GM19099 (cell line): ENCODE measurements around the gene KRT82.

Experiments used
- POLR2A ChIP-seq: IDR thresholded peaks from 3 replicates; pipeline ENCODE4 v1.6.1; 2011; ENCODE audit warnings: low read depth; ENCODE audit not compliant: insufficient read length; ENCODE audit errors: extremely low read depth

The KRT82 gene

GRCh38 chr12:52405922-52406385 is at the start of gene KRT82:
Gene KRT82, minus strand, starts transcription at chr12:52406335. Its CDS starts 58 bp downstream, at chr12:52406277.
- no peak for TF ChIP-seq POLR2A

GRCh38 chr12:52455821-52456220 is 49.7 kb upstream of the KRT82 start:
- TF ChIP-seq POLR2A: no peak

- no peak for TF ChIP-seq POLR2A
Observed at GRCh38 chr12:52454411-52455201, 48.5 kb upstream of the KRT82 start.

GRCh38 chr12:52452101-52452500 is 46.0 kb upstream of the KRT82 start, which contains the start of gene KRT6B:
Gene KRT6B, minus strand, starts transcription at chr12:52452146. Its CDS starts 68 bp downstream, at chr12:52452078.
- no peak for TF ChIP-seq POLR2A

DNA sequence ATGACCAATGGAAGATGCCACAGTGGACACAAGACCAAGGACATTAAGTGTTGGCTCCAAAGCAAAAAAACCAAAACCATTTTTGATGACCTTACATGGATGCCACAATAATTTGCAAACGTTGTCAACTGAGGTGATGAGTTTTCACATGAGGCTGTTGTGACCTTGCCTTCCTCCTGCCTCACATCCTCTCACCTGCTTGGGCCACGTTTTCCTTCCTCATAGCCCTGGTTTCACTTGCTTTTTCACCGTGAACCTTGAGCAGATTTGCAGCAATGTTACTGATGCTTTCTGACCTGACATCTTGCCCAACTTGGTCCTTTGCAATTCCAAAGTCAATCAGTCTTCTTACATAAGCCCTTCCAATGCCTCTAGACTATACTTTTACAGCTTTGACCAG is 42.1 kb upstream of the KRT82 start:
- no peak for TF ChIP-seq POLR2A

- no peak for TF ChIP-seq POLR2A
Observed at GRCh38 chr12:52446367-52447045, 40.4 kb upstream of the KRT82 start.

GRCh38 chr12:52445876-52446275 is 39.7 kb upstream of the KRT82 start:
- TF ChIP-seq POLR2A: no peak

- no peak for TF ChIP-seq POLR2A
Observed at GRCh38 chr12:52444647-52445595, 38.8 kb upstream of the KRT82 start.

DNA sequence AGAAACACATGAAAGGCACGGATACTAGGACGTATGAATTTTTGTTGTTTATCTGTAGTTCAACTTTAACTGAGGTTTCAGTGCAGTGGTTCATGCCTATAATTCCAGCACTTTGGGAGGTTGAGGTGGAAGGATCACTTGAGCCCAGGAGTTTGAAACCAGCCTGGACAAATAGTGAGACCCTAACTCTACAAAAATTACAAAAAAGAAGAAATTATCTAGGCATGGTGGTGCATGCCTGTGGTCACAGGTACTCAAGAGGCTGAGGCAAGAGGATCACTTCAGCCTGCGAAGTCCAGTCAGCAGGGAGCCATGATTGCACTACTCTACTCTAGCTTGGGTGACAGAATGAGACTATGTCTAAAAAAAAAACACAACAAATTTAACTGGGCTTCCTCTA is 37.8 kb upstream of the KRT82 start:
- TF ChIP-seq POLR2A: no peak

GRCh38 chr12:52442600-52443061 is 36.5 kb upstream of the KRT82 start:
- no peak for TF ChIP-seq POLR2A

- TF ChIP-seq POLR2A: no peak
Observed at GRCh38 chr12:52441320-52441911, 35.3 kb upstream of the KRT82 start.

DNA sequence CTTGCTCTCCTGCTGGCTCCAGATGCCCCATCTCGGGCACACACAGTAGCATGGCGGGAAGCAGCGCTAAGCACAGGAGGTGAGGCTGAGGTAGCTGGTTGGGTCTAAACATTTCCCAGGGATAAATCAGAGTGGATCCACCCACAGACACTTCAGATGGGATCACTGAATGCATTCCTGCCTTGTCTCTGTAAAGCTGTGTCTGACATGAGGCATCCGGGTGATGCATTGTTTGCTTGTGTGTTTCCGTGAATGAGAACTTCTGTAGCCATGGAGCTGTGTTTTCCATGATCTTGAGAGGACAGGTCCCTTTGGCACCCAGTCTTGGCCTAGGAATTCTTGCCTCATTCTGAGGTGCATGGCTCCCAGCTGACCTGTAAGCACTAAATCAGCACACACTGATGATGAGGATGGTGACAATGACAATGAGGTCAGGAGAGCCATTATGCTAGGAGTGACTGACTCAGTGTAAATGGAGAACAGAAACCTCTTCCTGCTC is 34.7 kb upstream of the KRT82 start:
- TF ChIP-seq POLR2A: no peak

- TF ChIP-seq POLR2A: no peak
Observed at GRCh38 chr12:52439845-52440244, 33.7 kb upstream of the KRT82 start.

DNA sequence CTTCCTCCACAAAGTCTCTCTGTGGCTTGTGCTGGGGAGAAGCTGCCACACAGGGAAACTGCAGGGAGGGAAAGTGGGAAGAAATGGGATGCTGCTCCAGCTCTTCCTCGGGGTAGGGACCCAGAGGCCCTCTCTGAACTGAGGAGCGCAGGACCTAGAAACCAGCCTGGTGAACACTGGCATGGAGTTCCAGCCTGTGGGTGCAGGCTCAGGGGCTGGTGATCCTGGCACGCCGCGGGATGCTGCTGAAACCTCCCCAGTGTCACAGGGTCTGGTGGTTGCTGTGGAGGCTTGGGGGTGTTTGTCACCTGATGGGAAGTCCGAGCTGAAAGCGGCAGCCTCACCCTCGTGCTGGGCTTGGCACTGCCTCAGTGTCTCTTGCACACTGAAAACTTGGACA is 33.3 kb upstream of the KRT82 start:
- no peak for TF ChIP-seq POLR2A

DNA sequence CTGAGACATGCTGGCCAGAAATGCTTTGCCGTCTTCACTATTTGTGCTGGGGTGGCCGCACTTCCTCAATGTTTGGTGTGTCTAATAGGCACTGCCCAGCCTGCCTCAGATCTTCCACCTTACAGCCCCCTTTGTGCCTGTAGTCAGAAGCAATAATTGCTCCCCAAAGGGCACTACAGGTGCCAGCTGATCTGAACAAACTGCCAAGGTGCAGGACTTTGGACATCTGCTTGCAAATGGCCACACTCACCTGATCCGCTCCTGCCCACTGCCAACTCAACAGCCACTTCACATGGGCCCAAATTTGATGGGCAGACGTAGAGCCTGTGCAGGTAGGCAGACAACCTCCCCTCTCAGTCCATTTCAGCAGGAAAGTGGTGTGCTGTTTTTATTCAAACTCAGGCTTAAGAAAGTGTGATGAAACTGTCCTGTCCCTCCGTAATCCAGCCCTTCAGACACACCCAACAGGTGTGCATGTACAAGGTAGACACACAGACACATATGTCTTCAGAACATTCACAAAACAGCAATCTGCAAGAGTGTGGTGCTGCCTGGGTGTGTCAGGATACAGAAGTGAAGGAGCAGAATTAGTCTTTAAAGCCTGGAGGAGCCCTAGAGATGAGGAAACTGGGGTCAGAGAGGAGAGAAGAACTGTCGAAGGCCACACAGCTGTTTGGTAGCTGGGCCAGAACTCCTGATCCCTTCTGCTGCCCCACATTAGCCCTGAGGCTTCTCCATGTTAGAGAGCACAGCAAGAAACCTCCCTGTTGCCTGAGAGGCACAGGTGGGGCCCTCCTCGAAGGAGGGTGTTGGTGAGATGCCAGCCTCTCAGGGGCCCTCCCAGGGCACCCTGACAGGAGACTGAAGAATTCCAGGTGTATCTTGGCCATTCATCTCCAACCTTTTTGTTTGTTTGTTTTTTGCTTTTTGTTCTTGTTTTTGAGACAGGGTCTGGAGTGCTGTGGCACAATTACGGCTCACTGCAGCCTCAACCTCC is 32.5 kb upstream of the KRT82 start:
- no peak for TF ChIP-seq POLR2A
